GM21528 (cell line): ENCODE results near the gene CREBBP.
"Not testable (repeated sequence)": the region's sequence is repeated elsewhere in the genome, so short reads cannot be mapped to it uniquely, and the experiment has no call there.

Source experiments
- ATAC-seq: cut with Tn5 transposase; IDR thresholded peaks from one replicate; pipeline ENCODE4 v1.9.1; 2021; ENCODE audit warnings: mild to moderate bottlenecking, moderate library complexity; ENCODE audit not compliant: unreplicated experiment, low FRiP score

The CREBBP gene

GRCh38 chr16:3725276-3725675 lies 155.2 kb downstream of the CREBBP start:
- no peak for ATAC-seq

DNA sequence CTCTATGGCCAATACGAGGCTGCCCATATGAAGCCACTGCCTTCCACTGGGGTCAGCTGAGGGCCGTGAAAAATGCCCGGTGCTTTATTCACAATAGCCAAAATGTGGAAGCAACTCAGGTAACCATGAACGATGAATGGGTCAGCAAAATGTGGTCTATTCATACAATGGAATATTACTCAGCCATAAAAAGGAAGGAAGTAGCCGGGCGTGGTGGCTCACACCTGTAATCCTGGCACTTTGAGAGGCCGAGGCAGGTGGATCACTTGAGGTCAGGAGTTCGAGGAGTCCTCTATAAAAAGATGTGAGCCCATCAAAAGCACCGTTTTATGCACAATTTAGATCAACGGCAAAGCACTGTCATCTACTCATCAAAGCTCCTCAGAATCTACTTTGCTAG lies 158.0 kb downstream of the CREBBP start:
- ATAC-seq, result no peak

GRCh38 chr16:3720418-3720817 lies 160.1 kb downstream of the CREBBP start:
- no peak for ATAC-seq

- ATAC-seq, result no peak
Observed at GRCh38 chr16:3718628-3719027, 161.9 kb downstream of the CREBBP start.

DNA sequence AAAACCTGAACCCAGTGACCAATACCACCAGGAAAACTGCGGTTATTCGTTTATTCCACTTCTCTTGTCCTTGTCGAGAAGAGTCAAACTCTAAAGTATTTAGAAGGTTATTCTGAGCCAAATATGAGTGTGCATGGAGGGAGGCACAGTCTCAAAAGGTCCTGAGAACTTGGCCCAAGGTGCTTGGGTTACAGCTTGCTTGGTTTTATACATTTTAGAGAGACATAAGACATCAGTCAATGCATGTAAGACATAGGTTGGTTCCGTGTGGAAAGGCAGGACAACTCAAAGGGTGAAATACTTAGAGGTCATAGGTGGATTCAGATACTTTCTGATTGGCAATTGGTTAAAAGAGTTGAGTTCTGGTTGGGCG lies 162.5 kb downstream of the CREBBP start:
- no peak for ATAC-seq

- peak; percentile 81 for ATAC-seq
Observed at GRCh38 chr16:3717235-3718018, 163.1 kb downstream of the CREBBP start, which contains the start of gene TRAP1. TRAP1 (minus strand) TSS chr16:3717524; CDS start chr16:3717508, 16 bp downstream.

DNA sequence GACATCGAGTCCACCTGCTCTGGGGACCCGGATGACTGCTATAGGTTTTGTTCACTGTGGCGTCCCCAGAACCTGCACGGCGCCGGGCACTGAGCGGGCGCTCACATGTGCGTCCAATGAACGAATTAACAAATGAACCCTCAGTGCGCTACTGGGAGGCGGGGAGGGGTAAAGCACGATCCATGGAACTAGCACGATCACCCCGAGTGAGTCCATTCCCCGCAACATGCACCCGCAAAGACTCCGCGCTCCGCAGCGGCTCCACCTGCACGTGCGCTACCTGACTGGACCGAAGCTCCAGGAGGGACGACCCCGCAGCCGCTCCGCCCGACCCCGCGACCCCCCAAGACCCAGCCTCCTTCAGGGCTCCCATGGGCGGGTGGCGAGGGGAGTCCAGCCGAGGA lies 163.7 kb downstream of the CREBBP start:
- ATAC-seq, result peak; percentile 27

DNA sequence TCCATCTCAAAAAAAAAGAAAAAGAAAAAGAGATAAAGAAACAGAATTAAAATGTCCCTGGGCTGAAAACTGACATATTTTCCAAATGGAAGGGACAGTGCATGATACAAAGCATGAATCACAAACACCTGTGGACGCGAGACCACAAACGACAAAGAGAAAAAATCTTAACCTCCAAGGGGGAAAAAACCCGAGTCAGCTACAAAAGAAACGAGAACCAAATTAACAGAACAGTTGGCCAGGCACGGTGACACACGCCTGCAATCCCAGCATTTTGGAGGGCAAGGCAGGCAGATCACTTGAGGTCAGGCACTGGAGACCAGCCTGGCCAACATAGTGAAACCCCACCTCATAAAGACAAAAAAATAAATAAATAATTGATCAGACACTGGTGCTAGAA lies 165.1 kb downstream of the CREBBP start:
- ATAC-seq, result no peak

GRCh38 chr16:3714378-3714777 lies 166.1 kb downstream of the CREBBP start:
- ATAC-seq, result not testable (repeated sequence)

GRCh38 chr16:3713587-3714242 lies 166.8 kb downstream of the CREBBP start:
- no peak for ATAC-seq

DNA sequence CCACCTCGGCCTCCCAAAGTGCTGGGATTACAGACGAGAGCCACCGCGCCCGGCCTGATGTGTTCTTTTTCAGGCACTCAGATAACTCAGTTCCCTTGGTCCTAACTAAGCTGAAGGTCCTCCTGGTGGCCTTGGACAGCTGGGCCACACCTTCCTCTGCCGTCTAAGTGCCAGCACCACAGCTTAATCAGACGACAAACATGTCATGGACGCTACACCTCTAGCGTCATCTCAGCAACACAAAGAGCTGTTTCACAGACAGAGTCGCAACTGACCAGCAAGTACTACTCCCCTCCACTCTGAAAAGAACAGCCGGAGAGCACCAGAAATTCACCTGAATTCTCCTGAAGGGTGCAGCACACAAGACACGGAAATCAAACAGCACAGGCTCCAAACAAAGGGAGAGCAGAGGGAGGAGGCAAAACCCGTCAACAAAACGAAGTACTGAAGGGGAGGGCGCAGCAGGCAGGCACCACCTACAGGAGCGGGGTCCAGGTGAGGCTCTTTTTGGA lies 167.6 kb downstream of the CREBBP start:
- no peak for ATAC-seq

- ATAC-seq, result no peak
Observed at GRCh38 chr16:3706253-3707012, 174.1 kb downstream of the CREBBP start.

- no peak for ATAC-seq
Observed at GRCh38 chr16:3702082-3702481, 178.4 kb downstream of the CREBBP start.

DNA sequence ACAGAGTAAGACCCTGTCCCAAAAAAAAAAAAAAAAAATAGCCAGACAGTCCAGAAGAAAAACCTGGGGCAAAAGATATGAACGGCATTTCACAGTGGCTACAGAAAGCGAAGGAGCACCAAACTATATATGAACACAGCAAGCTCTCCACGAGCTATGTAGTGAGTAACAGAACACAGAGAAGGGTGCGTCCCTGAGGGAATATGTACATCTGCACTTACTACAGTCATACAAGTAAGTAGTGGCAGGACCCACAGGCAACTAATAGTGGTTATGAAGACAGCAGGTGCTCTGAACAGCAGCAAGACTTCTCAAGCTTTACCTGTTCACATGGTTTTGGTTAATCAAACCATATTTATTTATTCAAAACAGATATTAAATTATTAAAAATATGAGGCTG lies 179.0 kb downstream of the CREBBP start:
- ATAC-seq, result no peak

- no peak for ATAC-seq
Observed at GRCh38 chr16:3698941-3699340, 181.6 kb downstream of the CREBBP start.

GRCh38 chr16:3696425-3697218 lies 183.9 kb downstream of the CREBBP start:
- no peak for ATAC-seq

- no peak for ATAC-seq
Observed at GRCh38 chr16:3695610-3696369, 184.7 kb downstream of the CREBBP start.

GRCh38 chr16:3694051-3694450 lies 186.5 kb downstream of the CREBBP start:
- ATAC-seq, result no peak

DNA sequence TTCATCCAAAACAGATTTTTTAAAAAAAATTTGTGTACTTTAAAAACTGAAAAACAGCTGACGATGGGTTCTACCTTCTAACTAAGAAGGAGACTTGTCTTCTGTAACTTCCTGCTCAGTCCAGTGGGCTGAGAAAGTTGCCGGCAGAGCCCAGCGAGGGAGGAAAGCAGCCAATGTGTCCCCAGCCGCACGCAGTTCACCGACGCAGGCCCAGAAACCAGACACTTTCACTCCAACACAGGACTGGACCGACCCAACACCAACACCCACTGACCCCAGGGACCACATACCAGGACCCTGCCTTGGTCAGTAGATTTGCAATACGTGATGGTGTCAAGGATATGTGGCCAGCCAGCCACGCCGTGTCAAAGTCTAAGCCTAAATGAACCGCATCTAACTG lies 188.8 kb downstream of the CREBBP start:
- no peak for ATAC-seq
